ENCODE measurements around the gene DROSHA.
"Not testable (repeated sequence)": the region's sequence is repeated elsewhere in the genome, so short reads cannot be mapped to it uniquely, and the experiment has no call there.

The DROSHA gene

DNA sequence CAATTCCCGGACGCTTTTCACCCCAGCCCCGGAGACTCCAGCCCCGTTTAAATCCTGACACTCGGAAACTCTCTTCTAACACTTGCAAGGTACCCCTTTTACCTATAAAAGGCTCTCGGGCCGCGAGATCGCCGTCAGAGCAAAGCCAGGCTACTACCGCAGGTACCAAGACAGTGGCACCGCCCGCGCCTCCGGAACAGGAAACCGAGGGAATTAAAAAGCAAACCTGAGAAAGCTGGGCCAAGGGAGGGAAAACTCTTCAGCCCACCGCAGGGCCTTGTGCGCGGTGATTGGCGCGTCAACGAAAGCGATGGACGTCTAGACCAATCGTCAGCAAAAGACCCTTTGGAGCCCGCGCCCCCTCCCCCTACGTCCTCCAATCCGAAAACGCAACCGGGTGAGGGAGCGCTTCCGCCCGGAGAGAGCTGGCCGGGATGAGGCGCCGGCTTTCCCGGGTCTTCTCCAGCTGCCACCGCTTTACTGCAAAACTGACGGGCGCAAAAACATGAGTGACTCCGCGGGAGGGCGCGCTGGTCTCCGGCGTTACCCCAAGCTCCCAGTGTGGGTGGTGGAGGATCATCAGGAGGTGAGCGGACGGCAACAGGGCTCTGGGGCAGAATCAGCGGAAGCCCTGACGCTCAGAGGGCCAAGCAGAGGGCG is at the start of gene DROSHA, which contains the start of gene C5orf22:
Gene DROSHA, minus strand, starts transcription at position 206 of the 660 bp plus-strand sequence. CDS start 3,034 bp downstream, outside the sequence.
Gene C5orf22, plus strand, starts transcription at position 414 of the 660 bp plus-strand sequence. Its CDS starts 92 bp downstream, at position 506.
- Mint-ChIP-seq H3K27ac (peak within 1 kb of the TSS; percentile 89), H3K9me3 (no peaks in the 10 kb centered on the region), H3K36me3 (peaks cover 34% of the 10 kb centered on the region), H3K4me3 (peak within 1 kb of the TSS; percentile 85), H3K4me1 (peaks cover 50% of the 10 kb centered on the region), H3K27me3 (no peaks in the 10 kb centered on the region)
- ATAC-seq = peak; percentile 98

- Mint-ChIP-seq H3K4me3 (no peak overlapping the region), H3K27ac (no peak overlapping the region), H3K4me1 (no peaks in the 10 kb centered on the region), H3K36me3 (no peaks in the 10 kb centered on the region), H3K9me3 (no peaks in the 10 kb centered on the region), H3K27me3 (peaks cover 43% of the 10 kb centered on the region)
- no peak for ATAC-seq
Measured at GRCh38 chr5:31579558-31579957, 47.7 kb upstream of the DROSHA start.

- Mint-ChIP-seq H3K27ac (no peak overlapping the region), H3K4me3 (no peak overlapping the region), H3K4me1 (peaks cover 15% of the 10 kb centered on the region), H3K36me3 (no peaks in the 10 kb centered on the region), H3K27me3 (peaks cover 49% of the 10 kb centered on the region), H3K9me3 (no peaks in the 10 kb centered on the region)
- no peak for ATAC-seq
Measured at GRCh38 chr5:31577438-31577837, 45.5 kb upstream of the DROSHA start.

- no peak overlapping the region for H3K4me3 Mint-ChIP-seq
Measured at GRCh38 chr5:31574772-31575171, 42.9 kb upstream of the DROSHA start.

DNA sequence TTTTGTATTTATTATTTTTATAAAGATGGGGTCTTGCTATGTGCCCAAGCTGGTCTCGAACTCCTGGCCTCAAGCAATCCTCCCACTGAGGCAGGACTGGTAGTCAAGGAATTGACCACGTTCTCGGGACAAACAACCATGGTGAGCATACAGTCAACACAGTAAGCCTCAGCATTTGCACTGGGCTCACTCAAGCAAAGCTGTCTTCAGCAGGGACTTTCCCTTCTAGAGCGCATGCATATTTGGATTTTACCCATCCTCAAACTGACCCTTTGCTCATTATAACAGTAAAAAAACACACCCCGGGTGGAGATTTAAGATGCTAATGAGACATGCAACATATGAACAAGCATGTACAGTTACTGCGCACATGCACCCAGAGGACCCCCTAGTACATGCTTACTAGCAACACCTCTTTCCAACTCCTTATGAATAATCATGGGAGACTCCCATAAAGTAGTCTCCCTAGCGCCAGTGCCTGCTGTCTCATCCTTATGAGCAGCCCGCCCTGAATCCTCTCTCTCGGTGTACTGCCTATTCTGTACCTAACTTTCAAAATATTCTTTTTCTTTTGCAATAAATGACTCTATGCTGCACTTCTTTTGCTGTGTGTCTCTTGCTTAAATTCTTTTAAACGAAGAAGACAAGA is 41.7 kb upstream of the DROSHA start:
- Mint-ChIP-seq H3K9me3 (no peaks in the 10 kb centered on the region), H3K4me1 (peaks cover 20% of the 10 kb centered on the region), H3K27me3 (peaks cover 62% of the 10 kb centered on the region), H3K27ac (no peak overlapping the region), H3K4me3 (no peak overlapping the region), H3K36me3 (no peaks in the 10 kb centered on the region)
- peak; percentile 91 for ATAC-seq

More at GRCh38 chr5:31574772-31575171, 42.9 kb upstream of the DROSHA start:
- Mint-ChIP-seq H3K36me3 (no peaks in the 10 kb centered on the region), H3K4me1 (peaks cover 20% of the 10 kb centered on the region), H3K27ac (no peak overlapping the region), H3K9me3 (no peaks in the 10 kb centered on the region), H3K27me3 (peaks cover 61% of the 10 kb centered on the region)
- no peak for ATAC-seq

DNA sequence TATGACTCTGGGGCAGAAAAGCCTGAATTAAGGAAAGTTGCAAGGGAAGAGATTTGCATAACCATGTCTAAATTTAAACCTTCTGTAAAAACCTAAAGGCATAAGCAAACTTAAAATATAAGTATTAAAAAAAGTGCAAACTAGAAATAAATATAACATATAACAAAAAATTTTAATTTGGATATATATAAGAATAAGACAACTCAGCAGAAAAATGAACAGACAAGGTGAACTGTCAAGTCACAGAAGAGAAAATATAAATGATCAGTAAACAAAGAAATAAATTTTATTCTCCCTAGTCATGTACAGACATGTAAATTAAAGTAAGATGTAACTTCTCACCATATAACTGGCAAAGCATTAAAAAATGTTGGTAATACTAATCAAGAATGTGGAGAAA is 37.2 kb upstream of the DROSHA start:
- Mint-ChIP-seq H3K27ac (no peak overlapping the region), H3K4me1 (peaks cover 15% of the 10 kb centered on the region), H3K4me3 (no peak overlapping the region), H3K36me3 (peaks cover 15% of the 10 kb centered on the region), H3K9me3 (peaks cover 14% of the 10 kb centered on the region), H3K27me3 (peaks cover 43% of the 10 kb centered on the region)
- ATAC-seq = no peak

- peaks cover 16% of the 10 kb centered on the region for H3K9me3 Mint-ChIP-seq
- H3K36me3 Mint-ChIP-seq = peaks cover 15% of the 10 kb centered on the region
- ATAC-seq = no peak
- H3K4me1 Mint-ChIP-seq = peaks cover 8% of the 10 kb centered on the region
- peaks cover 37% of the 10 kb centered on the region for H3K27me3 Mint-ChIP-seq
- no peak overlapping the region for H3K4me3 Mint-ChIP-seq
- no peak overlapping the region for H3K27ac Mint-ChIP-seq
Measured at GRCh38 chr5:31568302-31568835, 36.5 kb upstream of the DROSHA start.

- peaks cover 15% of the 10 kb centered on the region for H3K36me3 Mint-ChIP-seq
- H3K27me3 Mint-ChIP-seq = peaks cover 22% of the 10 kb centered on the region
Measured at GRCh38 chr5:31566362-31566761, 34.5 kb upstream of the DROSHA start.

DNA sequence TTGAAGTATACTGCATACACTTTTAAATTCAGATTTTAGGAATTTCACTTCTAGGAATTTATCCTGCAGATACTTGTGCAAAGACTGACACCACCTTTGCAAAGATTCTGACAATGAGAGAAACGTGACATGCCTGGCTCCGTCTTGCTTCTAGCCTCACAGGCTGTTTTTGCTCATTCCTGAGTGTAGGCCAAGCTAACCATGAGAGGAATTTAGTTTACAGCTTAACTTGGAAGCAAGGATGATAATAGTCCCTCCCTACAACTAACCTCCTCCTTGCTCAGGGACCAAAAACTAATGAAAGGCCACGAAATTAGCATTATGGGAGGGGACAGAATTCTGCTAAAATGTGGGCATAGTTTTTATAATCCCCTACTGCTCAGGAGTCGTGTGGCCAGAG is 31.3 kb upstream of the DROSHA start:
- Mint-ChIP-seq H3K4me1 (no peaks in the 10 kb centered on the region), H3K36me3 (peaks cover 17% of the 10 kb centered on the region), H3K27ac (no peak overlapping the region), H3K27me3 (peaks cover 13% of the 10 kb centered on the region), H3K4me3 (no peak overlapping the region), H3K9me3 (peaks cover 16% of the 10 kb centered on the region)
- no peak for ATAC-seq

More at GRCh38 chr5:31566362-31566761, 34.5 kb upstream of the DROSHA start:
- ATAC-seq, H3K4me3 Mint-ChIP-seq, H3K4me1 Mint-ChIP-seq, H3K27ac Mint-ChIP-seq: not testable (repeated sequence)
- peaks cover 16% of the 10 kb centered on the region for H3K9me3 Mint-ChIP-seq

GRCh38 chr5:31561946-31562345 is 30.1 kb upstream of the DROSHA start:
- Mint-ChIP-seq H3K9me3 (peaks cover 16% of the 10 kb centered on the region), H3K27me3 (peaks cover 13% of the 10 kb centered on the region), H3K4me1 (no peaks in the 10 kb centered on the region), H3K36me3 (peaks cover 25% of the 10 kb centered on the region), H3K27ac (no peak overlapping the region), H3K4me3 (no peak overlapping the region)
- ATAC-seq = no peak

GRCh38 chr5:31559942-31560341 is 28.0 kb upstream of the DROSHA start:
- H3K27me3 Mint-ChIP-seq = no peaks in the 10 kb centered on the region
- no peaks in the 10 kb centered on the region for H3K4me1 Mint-ChIP-seq
- no peak overlapping the region for H3K27ac Mint-ChIP-seq
- ATAC-seq = no peak
- H3K4me3 Mint-ChIP-seq = no peak overlapping the region
- peaks cover 7% of the 10 kb centered on the region for H3K9me3 Mint-ChIP-seq
- H3K36me3 Mint-ChIP-seq = peaks cover 31% of the 10 kb centered on the region

GRCh38 chr5:31556461-31556860 is 24.6 kb upstream of the DROSHA start:
- no peaks in the 10 kb centered on the region for H3K9me3 Mint-ChIP-seq
- H3K4me1 Mint-ChIP-seq = no peaks in the 10 kb centered on the region
- no peak overlapping the region for H3K4me3 Mint-ChIP-seq
- H3K36me3 Mint-ChIP-seq = peaks cover 56% of the 10 kb centered on the region
- H3K27ac Mint-ChIP-seq = no peak overlapping the region
- H3K27me3 Mint-ChIP-seq = no peaks in the 10 kb centered on the region
- ATAC-seq = no peak

DNA sequence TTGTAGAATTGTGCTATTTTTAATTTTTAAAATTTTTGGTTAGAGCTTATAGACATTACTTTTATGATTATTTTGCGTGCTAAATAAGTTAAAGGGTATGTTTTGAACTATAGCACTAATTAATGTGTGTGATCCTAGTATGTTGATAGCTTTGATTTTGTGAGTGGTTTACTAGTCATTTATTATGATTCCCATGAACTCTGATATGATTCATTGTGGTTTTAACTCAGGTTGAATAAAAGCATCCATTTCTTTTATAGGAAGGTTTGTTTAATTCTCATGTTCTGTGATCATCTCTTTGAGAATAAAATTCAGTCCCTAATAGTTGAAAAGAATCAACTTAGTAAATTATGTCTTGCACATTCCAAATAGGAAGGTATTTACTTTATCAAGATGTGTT is 22.7 kb upstream of the DROSHA start:
- ATAC-seq = no peak
- Mint-ChIP-seq H3K27ac (no peak overlapping the region), H3K27me3 (no peaks in the 10 kb centered on the region), H3K36me3 (peaks cover 67% of the 10 kb centered on the region), H3K9me3 (no peaks in the 10 kb centered on the region), H3K4me1 (no peaks in the 10 kb centered on the region), H3K4me3 (no peak overlapping the region)

DNA sequence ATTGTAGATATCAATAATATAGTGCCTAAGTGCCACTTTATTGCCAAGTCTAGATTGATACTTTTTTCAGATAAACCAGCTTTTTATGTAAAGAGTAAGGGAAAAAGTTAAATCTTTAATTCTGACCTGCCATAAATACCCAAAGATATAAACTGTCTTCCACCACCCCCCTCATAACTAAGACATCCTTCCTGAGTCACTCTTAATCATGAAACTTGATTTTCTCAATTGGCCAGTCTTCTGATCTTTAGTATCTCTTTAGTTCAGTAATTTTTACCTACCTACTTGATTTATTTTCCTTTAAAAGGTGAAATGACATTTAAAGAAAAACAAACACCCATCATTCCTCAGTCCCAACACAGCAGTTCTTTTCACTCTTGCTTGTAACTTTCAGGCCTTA is 22.0 kb upstream of the DROSHA start:
- ATAC-seq = no peak
- Mint-ChIP-seq H3K36me3 (peaks cover 68% of the 10 kb centered on the region), H3K27ac (no peak overlapping the region), H3K27me3 (no peaks in the 10 kb centered on the region), H3K4me1 (no peaks in the 10 kb centered on the region), H3K4me3 (no peak overlapping the region), H3K9me3 (no peaks in the 10 kb centered on the region)

- H3K9me3 Mint-ChIP-seq = no peaks in the 10 kb centered on the region
- no peak overlapping the region for H3K27ac Mint-ChIP-seq
- no peaks in the 10 kb centered on the region for H3K4me1 Mint-ChIP-seq
- peaks cover 78% of the 10 kb centered on the region for H3K36me3 Mint-ChIP-seq
- ATAC-seq = no peak
- H3K4me3 Mint-ChIP-seq = no peak overlapping the region
- no peaks in the 10 kb centered on the region for H3K27me3 Mint-ChIP-seq
Measured at GRCh38 chr5:31551878-31552277, 20.0 kb upstream of the DROSHA start.

GRCh38 chr5:31549114-31549513 is 17.2 kb upstream of the DROSHA start:
- H3K4me3 Mint-ChIP-seq, H3K27ac Mint-ChIP-seq, H3K4me1 Mint-ChIP-seq, H3K9me3 Mint-ChIP-seq, H3K27me3 Mint-ChIP-seq, ATAC-seq: not testable (repeated sequence)
- H3K36me3 Mint-ChIP-seq = peaks cover 72% of the 10 kb centered on the region
